Measurements from ENCODE around the gene FOXF1. TPM values are rescaled to one million over a fixed set of nuclear protein-coding genes. Genes with fewer than 3 reads are reported as not detected.

FOXF1 gene
- total and polyA plus RNA-seq, 2 of the 13 experiments (the other 11 are each of a cell fraction or from before 2014, with no cell fraction given) = not detected

DNA sequence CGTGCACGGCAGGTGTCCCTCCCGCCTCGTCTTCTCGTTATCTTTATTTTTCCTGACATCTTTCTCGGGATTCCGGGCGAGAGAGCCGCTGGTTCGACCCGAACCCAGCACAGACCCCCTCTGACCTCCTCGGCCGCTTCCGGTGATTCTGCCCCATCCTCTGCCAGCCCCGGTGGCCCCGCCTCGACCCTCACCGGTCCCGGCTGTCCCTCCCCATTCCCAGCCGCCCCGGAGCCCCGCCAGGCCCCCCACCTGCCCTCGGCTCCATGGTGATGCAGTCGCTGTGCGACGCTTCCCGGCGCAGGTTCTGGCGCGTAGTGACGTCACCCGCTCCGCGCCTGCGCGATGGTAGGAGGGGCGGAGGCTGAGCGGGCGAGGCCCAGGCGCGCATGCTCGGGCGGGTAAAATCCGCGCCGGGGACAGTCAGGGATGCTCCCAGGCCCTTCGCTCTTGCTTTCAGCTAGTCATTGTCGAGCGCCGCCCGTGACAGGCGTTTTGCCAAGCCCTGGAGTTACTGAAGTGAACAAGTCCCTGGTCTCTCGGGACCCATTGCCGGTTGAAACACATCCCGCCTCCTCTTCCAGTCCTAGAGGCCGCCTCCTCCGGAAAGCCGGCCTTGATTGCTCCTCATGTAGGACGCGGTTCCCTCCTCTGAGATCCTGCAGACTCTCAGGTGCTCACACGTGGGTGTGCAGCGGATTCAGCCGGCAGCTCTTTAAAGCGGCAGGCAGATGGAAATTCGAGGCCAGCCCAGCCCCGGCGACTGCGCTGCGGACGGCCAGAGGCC, 44.8 kb downstream of the FOXF1 start, which contains the start of gene MTHFSD (continued):
- TF ChIP-seq, protein P1, sequence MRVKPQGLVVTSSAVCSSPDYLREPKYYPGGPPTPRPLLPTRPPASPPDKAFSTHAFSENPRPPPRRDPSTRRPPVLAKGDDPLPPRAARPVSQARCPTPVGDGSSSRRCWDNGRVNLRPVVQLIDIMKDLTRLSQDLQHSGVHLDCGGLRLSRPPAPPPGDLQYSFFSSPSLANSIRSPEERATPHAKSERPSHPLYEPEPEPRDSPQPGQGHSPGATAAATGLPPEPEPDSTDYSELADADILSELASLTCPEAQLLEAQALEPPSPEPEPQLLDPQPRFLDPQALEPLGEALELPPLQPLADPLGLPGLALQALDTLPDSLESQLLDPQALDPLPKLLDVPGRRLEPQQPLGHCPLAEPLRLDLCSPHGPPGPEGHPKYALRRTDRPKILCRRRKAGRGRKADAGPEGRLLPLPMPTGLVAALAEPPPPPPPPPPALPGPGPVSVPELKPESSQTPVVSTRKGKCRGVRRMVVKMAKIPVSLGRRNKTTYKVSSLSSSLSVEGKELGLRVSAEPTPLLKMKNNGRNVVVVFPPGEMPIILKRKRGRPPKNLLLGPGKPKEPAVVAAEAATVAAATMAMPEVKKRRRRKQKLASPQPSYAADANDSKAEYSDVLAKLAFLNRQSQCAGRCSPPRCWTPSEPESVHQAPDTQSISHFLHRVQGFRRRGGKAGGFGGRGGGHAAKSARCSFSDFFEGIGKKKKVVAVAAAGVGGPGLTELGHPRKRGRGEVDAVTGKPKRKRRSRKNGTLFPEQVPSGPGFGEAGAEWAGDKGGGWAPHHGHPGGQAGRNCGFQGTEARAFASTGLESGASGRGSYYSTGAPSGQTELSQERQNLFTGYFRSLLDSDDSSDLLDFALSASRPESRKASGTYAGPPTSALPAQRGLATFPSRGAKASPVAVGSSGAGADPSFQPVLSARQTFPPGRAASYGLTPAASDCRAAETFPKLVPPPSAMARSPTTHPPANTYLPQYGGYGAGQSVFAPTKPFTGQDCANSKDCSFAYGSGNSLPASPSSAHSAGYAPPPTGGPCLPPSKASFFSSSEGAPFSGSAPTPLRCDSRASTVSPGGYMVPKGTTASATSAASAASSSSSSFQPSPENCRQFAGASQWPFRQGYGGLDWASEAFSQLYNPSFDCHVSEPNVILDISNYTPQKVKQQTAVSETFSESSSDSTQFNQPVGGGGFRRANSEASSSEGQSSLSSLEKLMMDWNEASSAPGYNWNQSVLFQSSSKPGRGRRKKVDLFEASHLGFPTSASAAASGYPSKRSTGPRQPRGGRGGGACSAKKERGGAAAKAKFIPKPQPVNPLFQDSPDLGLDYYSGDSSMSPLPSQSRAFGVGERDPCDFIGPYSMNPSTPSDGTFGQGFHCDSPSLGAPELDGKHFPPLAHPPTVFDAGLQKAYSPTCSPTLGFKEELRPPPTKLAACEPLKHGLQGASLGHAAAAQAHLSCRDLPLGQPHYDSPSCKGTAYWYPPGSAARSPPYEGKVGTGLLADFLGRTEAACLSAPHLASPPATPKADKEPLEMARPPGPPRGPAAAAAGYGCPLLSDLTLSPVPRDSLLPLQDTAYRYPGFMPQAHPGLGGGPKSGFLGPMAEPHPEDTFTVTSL (CRISPR knock-in tag; IDR thresholded peaks at IDR 0.05; ENCODE audit: borderline replicate concordance) = no peak
- TF ChIP-seq, protein P2, sequence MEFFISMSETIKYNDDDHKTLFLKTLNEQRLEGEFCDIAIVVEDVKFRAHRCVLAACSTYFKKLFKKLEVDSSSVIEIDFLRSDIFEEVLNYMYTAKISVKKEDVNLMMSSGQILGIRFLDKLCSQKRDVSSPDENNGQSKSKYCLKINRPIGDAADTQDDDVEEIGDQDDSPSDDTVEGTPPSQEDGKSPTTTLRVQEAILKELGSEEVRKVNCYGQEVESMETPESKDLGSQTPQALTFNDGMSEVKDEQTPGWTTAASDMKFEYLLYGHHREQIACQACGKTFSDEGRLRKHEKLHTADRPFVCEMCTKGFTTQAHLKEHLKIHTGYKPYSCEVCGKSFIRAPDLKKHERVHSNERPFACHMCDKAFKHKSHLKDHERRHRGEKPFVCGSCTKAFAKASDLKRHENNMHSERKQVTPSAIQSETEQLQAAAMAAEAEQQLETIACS (CRISPR knock-in tag; IDR thresholded peaks at IDR 0.05) = no peak
- TF ChIP-seq, protein P3, sequence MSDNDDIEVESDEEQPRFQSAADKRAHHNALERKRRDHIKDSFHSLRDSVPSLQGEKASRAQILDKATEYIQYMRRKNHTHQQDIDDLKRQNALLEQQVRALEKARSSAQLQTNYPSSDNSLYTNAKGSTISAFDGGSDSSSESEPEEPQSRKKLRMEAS (IDR thresholded peaks at IDR 0.05) = peak; percentile 72
- no peak for TF ChIP-seq MAFK (conservative IDR thresholded peaks at IDR 0.05 in 1 of 2, IDR thresholded peaks at IDR 0.05 in 1 of 2; ENCODE audit: low read length in 2 of 2)
- TF ChIP-seq SRY (CRISPR knock-in tag; IDR thresholded peaks at IDR 0.05) = 0 out of 2 replicates have a peak, but pooled peaks have one; percentile 46
- TF ChIP-seq ZNF232 (CRISPR knock-in tag; IDR thresholded peaks at IDR 0.05; ENCODE audit: borderline replicate concordance) = peak; percentile 82; the same call in 1 of the 2 replicates
- TF ChIP-seq CHD2 (IDR thresholded peaks at IDR 0.05; ENCODE audit: low read depth, low read length) = no peak
- TF ChIP-seq NFRKB (IDR thresholded peaks at IDR 0.05) = no peak
- peak; percentile 83; the same call in 1 of the 2 replicates for TF ChIP-seq NFKB2 (CRISPR knock-in tag; IDR thresholded peaks at IDR 0.05; ENCODE audit: borderline replicate concordance)
- TF ChIP-seq, protein P4, sequence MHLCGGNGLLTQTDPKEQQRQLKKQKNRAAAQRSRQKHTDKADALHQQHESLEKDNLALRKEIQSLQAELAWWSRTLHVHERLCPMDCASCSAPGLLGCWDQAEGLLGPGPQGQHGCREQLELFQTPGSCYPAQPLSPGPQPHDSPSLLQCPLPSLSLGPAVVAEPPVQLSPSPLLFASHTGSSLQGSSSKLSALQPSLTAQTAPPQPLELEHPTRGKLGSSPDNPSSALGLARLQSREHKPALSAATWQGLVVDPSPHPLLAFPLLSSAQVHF (CRISPR knock-in tag; IDR thresholded peaks at IDR 0.05) = 0 out of 2 replicates have a peak, but pooled peaks have one; percentile 63
- 0 out of 2 replicates have a peak, but pooled peaks have one; percentile 32 for TF ChIP-seq ZNF33A (CRISPR knock-in tag; IDR thresholded peaks at IDR 0.05; ENCODE audit: borderline replicate concordance)
- TF ChIP-seq CC2D1A (CRISPR knock-in tag; IDR thresholded peaks at IDR 0.05) = no peak
- TF ChIP-seq MED8 (CRISPR knock-in tag; IDR thresholded peaks at IDR 0.05; ENCODE audit: insufficient replicate concordance) = peak; percentile 81
- TF ChIP-seq, protein P5, sequence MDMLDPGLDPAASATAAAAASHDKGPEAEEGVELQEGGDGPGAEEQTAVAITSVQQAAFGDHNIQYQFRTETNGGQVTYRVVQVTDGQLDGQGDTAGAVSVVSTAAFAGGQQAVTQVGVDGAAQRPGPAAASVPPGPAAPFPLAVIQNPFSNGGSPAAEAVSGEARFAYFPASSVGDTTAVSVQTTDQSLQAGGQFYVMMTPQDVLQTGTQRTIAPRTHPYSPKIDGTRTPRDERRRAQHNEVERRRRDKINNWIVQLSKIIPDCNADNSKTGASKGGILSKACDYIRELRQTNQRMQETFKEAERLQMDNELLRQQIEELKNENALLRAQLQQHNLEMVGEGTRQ (IDR thresholded peaks at IDR 0.05; ENCODE audit: low read depth, low read length) = no peak
- TF ChIP-seq, protein P5 (CRISPR knock-in tag; IDR thresholded peaks at IDR 0.05; ENCODE audit: borderline replicate concordance) = no peak; the same call in 1 of the 2 replicates
- TF ChIP-seq ZNF430 (CRISPR knock-in tag; IDR thresholded peaks at IDR 0.05) = no peak
- TF ChIP-seq, protein P6, sequence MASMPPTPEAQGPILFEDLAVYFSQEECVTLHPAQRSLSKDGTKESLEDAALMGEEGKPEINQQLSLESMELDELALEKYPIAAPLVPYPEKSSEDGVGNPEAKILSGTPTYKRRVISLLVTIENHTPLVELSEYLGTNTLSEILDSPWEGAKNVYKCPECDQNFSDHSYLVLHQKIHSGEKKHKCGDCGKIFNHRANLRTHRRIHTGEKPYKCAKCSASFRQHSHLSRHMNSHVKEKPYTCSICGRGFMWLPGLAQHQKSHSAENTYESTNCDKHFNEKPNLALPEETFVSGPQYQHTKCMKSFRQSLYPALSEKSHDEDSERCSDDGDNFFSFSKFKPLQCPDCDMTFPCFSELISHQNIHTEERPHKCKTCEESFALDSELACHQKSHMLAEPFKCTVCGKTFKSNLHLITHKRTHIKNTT (CRISPR knock-in tag; IDR thresholded peaks at IDR 0.05) = no peak

Data from HepG2 (cell line).